GM19023 (cell line): Measurements from ENCODE around the gene ISCU.

ENCODE experiments used
- ATAC-seq: cut with Tn5 transposase; IDR thresholded peaks from one replicate; pipeline ENCODE4 v1.9.1; 2021; ENCODE audit warnings: mild to moderate bottlenecking, moderate library complexity; ENCODE audit not compliant: unreplicated experiment

The ISCU gene

DNA sequence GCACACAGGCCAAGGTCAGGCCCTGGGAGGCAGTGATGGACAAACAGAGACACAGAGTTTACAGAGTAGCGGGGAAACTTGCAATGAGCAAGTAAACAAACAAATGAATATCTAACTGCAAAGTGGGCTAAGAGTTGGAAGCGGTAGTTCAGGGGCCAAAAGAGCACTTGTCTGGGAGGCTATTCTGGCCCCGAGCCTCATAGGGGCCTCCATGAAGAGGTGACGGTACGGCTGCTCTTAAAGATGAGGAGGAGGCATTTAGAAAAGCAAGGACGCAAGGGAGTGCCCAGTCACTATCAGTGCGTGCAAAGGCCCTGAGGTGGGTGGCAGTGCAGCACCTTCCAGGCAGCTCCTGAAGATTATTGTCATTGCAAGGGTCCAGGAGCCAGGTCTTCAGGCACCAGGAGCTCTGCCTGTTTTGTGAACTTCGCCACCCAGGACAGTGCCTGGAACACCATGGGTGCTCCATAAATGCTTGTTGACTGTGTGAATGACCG lies 39.9 kb downstream of the ISCU start:
- ATAC-seq = no peak

DNA sequence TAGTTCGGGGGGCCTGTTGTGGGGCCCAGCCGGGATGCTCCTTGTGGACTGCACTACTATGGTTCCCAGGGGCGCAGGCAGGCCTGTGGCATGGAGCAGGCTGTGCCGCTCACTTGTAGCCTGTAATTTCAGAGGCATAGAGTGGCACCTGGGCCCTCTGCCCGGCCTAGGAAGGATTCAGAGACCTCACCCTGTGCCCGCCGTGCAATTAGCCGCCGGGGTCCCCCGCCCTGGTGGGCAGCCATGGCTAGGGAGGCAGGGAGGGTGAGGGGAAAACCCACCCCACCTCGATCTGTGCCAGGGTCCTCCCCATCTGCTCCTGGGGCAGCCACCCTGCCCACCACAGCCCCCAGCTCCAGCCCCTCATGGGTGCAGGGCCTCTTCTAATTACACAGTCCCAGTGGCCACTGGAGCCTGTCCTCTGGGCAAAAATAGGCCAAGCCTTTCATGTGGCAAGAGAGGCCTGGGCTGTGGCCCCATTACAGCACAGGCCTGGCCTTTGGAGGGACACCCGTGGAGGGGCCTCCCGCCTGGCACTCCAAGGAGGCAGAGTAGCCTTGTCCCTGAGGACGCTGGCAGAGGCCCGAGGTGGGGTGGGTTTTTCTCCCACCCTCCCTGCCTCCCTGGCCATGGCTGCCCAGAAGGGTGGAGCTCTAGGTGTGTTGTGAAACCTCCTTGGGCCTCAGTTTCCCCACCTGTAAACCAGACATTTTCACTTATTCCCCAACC lies 40.7 kb downstream of the ISCU start:
- no peak for ATAC-seq

DNA sequence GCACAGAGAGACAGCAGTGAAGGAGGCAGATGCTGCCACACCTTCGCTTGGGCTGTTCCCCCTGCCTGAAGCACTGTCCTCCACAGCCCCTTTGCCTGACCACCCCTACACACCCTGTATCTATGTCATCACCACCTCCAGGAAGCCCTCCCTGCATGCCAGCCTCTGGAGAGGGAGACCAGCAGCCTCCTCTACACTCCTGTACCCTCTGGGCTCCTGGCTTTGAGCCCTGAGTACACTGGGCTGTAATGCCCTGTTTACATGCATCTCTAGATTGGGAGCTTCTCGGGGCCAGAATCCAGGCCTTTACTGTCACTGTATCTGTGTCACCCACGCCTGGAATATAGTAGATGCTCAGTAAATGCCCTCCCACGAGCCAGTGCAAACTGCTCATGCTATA lies 41.3 kb downstream of the ISCU start:
- ATAC-seq = no peak

DNA sequence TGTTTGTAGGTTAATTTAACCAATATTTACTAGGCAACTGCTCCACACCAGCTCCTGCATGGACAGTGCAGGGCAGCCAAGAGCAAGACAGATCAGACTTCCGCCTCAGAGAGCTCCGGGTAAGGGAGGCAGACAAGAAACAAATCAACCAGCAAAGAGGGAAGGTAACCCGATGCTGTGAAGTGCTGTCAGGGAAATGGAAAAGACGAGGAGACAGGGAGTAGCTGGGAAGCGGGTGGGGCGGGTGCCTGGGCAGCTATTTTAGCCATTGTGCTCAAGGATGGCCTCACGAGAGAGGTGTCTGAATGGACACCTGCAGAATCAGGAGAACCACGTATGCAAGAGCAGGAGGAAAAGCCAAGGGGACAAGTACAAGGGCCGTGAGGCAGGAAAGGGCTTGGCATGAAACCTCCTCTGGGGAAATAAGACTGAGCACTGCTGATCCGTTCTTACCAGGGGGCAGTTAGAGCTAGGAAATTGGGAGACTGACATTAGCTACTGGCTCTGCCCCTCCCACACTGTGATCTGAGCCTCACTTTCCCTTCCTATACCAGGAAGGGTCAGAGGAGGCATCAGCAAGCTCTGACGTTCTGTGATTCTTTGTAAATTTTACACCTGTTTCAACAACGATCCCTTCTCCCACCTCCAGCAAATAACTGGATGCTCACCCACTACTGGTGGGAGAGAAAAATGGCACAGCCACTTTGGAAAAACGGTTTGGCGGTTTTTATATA lies 42.0 kb downstream of the ISCU start:
- no peak for ATAC-seq

DNA sequence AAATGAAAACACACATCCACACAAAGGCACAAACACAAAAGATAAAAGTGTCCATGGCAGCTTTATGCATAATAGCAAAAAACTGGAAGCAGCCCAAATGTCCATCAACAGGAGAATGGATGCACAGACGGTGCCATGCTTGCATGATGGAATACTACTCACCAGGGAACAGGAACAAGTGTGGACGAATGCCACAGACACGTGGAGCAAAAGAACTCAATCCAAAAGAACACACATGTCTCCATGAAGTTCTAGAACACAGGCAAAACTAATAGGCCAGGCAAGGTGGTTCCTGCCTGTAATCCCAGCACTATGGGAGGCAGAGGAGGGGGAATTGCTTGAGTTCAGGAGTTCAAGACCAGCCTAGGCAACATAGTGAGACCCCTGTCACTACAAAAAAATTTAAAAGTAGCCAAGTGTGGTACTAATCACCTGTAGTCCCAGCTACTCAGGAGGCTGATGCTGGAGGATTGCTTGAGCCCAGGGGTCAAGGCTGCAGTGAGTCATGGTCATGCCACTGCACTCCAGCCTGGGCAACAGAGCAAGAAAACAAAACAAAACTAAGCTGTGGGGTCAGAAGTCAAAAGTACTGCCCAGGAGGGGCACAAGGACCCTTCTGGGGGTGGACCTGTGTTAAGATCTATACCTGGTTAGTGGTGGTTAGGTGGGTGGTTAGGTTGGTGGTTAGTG lies 42.7 kb downstream of the ISCU start:
- no peak for ATAC-seq

DNA sequence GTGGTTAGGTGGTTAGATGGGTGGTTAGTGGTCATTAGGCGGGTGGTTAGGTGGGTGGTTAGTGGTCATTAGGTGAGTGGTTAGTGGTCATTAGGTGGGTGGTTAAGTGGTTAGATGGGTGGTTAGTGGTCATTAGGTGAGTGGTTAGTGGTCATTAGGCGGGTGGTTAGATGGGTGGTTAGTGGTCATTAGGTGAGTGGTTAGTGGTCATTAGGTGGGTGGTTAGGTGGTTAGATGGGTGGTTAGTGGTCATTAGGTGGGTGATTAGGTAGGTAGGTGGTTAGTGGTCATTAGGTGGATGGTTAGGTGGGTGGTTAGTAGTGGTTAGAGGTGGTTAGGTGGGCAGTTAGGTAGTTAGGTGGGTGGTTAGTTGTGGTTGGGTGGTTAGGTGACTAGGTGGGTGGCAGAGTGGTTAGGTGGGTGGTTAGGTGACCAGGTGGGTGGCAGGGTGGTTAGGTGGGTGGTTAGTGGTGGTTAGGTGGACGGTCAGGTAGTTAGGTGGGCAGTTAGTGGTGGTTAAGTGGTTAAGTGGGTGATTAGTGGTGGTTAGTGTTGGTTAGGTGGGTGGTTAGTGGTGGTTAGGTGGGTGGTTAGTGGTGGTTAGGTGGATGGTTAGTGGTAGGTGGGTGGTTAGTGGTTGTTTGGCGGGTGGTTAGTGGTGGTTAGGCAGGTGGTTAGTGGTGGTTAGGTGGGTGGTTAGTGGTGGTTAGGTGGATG lies 43.5 kb downstream of the ISCU start:
- ATAC-seq = no peak

DNA sequence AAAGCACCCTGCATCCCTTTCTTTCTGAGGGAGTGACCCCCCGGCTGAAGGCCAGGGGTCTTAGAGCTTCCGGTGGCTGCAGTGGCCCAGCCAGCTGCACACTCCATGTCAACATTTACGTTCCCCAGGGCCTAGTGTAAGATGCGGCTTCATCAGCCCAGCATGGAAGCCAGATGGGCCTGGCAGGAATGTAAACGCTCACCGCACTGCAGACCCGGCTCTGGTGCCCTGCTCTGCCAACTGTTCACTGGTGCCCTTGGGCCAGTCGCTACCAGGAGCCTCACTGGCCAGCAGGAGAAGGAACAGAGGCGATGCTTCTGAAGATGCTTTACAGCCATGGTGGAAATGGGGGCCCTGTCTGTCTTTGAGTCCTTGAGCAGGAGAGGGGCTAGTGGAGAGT lies 44.1 kb downstream of the ISCU start:
- no peak for ATAC-seq

DNA sequence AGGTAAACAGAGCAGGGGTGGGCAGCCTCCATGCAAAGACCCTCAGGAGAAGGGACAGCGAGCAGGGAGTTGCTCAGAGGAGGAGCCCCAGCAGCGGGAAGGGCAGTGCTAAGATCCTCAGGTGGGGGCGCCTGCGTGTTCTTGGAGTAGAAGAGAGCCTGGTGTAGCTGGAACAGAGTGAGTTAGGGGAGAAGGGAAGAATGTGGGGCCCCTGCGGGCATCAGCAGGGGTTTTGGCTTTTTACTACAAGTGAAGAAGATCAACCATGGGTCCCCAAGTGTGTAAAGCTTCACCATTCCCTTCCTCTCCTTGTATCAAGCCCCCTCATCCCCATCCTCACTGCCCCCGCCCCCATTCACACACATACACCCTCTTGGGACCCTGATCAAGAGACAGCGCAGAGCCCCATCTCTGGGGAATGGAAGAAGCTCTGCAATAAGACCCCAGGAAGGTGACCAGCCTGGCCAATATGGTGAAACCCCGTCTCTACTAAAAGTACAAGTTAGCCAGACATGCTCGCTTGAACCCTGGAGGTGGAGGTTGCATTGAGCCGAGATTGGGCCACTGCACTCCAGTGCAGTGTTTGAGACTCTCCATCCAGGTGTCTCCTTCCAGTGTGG lies 45.7 kb downstream of the ISCU start:
- ATAC-seq = no peak

DNA sequence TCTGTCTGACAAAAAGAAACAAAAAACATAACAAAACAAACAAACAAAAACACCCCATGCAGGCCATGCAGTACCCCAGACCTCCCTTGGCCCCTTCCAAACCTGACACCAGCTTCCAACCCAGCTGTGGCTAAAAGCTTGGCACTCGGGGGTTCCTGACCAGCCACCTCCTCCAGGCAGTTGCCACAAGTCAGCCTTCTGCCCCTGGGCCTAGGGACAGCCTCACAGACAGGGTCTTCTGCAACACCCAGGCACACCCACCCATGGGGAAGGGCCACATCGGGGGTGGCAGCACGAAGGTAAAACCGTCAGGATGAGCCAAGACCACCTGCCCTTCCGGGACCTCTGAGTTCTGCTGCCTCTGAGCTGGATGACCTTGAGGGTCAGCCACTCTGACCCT lies 46.2 kb downstream of the ISCU start:
- no peak for ATAC-seq

DNA sequence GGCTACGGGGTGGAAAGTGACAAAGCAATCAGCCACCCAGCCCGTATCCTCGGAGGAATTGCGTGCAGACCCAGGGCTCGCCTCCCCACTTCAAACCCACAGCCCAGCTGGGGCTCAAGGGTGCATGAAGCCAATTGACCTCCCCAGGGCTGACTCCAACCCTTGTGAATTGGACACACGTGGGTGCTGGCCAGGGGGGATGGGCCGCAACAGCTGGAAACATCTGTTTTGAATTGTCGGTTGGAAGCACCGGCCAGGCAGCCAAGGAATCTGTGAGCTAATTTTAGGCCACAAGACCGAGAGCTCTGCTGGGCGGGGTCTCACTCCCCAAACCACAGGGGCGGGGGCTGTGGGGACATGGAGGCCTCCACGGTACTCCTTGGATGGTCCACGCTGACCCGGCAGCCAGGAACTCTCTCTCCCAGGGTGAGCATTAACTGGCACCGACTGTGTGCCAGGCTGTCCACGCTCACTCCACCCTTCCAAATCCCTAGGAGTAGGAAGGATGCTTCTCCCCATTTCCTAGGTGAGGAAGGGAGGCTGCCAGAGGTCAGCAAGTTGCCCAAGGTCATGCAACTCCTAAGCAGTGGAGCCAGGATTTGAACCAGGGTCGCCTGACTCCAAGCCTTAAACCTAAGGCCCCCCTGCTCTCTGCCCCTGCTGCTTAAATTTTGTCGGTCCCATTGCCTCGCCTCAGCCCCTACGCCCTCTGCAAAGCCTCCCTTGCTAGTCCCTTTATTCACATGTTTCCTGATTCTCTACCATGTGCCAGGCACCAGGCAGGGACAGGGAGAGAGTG lies 47.3 kb downstream of the ISCU start:
- ATAC-seq = no peak

DNA sequence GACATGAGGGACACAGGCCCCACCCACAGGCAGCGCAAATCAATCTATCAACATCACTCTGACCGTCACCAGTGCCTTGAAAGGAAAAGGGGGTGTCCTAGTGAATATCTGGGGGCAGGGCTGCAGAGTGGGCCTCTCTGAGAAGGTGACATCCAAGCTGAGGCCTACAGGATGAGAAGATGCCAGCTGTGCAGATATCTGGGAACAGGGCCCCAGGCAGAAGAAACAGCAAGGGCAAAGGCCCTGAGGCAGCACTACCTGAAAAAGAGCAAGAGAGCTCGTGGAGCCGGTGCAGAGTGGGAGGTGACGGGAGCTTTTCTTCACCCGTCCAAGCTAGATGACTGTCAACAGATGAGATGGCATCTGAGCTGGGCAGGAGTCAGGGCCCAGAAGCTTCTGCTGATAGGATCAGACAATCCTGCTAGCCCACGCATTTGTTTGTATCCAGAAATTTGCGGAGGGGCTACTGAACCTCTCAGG lies 48.0 kb downstream of the ISCU start:
- no peak for ATAC-seq

DNA sequence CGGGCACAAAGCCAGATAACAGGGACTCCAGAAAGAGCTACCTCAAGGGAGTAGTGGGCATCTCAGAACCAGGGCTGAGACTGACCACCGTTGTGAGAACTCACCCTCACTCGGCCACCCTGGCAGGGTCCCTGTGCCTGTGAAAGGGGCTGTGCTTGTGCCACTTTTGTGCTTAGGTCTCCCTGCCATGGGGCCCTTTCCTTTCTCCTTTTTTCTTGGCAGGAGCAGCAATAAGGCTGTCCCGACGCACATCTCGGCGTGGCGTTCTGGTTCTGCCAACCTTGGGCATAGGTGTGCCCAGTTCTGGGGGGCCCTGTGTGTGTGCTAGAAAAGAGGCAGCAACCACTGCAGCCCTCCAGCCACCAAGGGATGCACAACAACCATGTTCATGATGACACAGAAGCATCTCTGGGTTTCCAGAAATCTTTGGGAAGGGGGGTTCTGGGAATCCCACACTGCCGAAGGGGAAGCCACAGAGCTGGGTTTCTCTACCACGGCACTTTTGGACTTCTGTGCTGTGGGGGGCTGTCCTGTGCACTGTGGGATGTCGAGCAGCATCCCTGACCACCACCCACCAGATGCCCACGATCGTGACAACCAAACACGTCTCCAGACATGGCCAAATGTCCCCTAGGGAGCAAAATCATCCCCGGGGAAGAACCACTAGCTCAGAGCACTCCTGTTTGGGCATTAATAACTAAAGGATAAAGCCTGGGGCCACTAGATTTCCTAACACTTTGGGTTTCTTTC lies 48.6 kb downstream of the ISCU start:
- ATAC-seq = no peak

DNA sequence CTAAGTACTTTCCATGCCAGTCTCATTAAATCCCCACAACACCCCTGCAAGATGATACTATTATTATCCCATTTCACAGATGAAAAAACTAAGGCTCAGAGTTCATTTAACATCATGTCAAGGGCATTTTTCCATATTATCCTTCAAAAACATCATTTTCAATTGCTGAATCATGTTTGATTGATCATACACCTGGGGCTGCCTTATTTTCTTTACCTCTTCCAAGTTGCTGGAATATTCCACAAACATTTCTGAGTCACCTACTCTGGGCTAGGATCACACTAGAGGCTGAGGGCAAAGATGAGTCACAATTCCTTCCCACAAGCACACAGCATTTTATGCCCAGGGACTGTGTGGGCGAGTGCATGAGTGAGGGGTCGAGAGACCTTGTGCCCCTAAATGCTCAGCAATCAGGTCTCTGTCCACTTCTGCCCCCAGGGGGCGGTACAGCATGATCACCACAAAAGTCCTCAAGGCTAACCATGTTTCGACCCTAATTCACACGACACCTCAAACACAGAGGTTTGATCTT lies 49.6 kb downstream of the ISCU start:
- ATAC-seq = no peak

DNA sequence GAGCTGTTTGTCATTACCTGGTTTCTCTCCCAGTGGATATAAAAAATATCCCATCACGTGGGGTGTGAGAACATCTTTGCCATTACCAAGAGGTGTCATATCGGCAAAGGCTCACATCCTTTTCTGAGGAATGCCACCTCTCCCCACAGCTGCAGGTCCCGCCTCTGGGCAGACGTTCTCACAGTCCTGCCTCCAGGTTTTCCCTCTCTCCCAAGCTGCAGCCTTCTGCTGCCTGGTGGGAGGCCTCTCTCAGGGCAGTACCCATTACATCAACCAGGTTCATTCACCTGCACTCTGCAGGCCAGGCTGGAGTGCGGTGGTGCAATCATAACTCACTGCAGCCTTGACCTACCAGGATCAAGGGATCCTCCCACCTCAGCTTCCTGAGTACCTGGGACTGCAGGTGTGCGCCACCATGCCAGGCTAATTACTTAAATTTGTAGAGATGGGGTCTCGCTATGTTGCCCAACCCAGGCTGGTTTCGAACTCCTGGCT lies 50.4 kb downstream of the ISCU start:
- ATAC-seq = no peak

DNA sequence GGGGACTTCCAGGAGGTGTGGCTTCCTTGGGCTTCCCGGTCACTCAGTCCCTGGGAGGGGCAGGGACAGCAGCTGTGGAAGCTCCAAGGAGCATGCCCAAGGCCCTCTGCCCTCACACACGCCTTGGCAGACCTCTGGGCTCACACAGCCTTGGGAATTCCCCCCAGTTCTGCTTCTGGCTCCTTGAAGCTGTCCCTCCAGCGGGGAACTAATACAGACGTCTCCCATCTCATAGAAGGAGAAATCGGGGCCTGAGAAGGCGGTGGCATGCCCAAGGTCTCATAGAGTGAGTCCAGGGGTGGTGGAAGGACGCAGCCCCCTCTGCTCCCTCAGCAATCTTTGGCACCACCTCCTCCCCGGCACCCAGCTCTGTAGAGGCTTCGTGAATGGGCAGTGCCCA lies 51.2 kb downstream of the ISCU start:
- no peak for ATAC-seq

DNA sequence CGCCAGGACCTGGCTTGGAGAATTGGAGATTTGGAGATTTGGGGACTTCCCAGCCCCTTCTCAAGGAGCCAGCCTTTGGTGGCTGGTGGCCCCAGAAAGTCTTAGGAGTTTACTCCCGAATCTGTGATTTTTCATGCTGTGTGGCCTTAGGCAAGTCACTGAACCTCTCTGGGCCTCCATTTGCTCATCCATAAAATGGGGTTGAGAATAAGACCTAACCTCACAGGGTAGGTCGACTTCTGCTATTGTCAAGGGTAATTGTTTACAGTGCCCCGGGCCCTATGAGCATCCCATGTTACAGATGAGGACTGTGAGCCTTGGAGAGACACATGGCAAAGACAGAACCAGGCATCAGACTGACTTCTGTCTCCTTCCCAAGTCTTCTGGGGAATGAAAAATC lies 51.6 kb downstream of the ISCU start:
- ATAC-seq = no peak

DNA sequence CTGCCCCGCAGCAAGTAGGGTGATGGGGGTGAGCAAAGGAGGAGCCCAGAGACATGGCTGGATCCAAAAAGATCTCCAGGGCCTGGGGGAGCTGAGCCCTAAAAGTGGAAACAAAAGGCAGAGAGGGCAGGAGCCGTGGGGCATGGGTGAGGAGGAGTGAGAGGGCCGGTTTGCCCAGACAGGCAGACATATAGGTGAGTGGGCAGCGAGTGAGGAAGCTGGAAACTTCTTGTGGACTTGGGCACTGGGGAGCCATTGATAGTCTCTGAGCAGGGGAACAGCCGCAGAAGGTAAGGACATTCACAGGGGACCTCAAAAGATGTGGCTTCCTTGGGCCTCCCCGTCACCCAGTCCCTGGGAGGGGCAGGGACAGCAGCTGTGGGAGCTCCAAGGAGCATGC lies 52.2 kb downstream of the ISCU start:
- no peak for ATAC-seq

DNA sequence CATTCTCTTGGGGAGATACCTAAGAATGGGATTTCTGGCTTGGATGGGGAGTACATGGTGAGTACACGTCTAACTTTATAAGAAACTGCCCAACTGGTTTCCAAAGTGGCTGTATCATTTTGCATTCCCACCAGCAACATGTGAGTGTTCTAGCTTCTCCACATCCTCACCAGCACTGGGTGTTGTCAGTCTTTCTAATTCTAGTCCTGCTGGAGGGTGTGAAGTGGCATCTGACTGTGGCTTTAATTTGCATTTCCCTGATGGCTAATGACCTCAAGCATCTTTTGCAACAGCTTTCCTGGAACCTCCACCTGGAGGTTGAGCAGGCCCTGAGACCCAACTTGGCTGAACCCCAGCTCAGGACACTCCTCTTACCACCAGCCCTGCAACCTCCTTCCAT lies 53.5 kb downstream of the ISCU start:
- ATAC-seq = no peak

DNA sequence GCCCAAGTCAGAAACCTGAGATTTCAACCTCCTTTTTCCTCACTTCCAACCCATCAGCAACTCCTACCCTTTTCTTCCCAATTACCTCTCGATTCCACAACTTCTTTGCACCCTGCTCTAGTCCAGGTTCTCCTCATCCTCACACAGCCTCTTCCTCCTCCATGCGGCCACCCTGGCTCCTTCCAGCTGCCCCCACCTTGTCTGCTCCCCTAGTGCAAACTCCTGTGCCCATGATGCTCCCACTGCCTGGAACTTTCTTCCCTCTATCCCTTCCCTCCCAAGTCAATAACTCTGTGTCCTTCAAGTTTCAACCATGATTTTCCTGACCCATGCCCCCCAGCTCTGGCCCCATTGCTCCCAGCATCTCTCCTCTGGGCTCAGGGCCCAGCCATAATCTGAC lies 54.0 kb downstream of the ISCU start:
- no peak for ATAC-seq
